HepG2 (cell line): ENCODE data around the gene CSNK2A1.

Experiments used
- BCL3 ChIP-seq: sonication (generic); formaldehyde crosslinking; IDR thresholded peaks from 2 replicates; pipeline ENCODE4 v1.5.1; 2020; ENCODE audit warnings: mild to moderate bottlenecking, missing genetic modification reagents, moderate library complexity
- CHD4 ChIP-seq: fragments of 200-600 bp; sonication (generic); IDR thresholded peaks from 2 replicates; pipeline ENCODE4 v1.7.0; 2017; ENCODE audit warnings: mild to moderate bottlenecking, low read length, borderline replicate concordance
- CTCF ChIP-seq: sonication (generic); formaldehyde crosslinking; IDR thresholded peaks from 2 replicates; pipeline ENCODE4 v1.5.0; 2020; ENCODE audit warnings: mild to moderate bottlenecking, missing genetic modification reagents, moderate library complexity
- EZH2 ChIP-seq: conservative IDR thresholded peaks from 2 replicates; pipeline ENCODE4 v1.6.1; 2012; ENCODE audit warnings: mild to moderate bottlenecking, low read depth, low read length, moderate library complexity
- MAX ChIP-seq: IDR thresholded peaks from 2 replicates; pipeline ENCODE4 v1.6.1; 2012; ENCODE audit warnings: inconsistent platforms
- RAD21 ChIP-seq: fragments of 450-650 bp; formaldehyde crosslinking; IDR thresholded peaks from 2 replicates; pipeline ENCODE4 v1.5.0; 2020; ENCODE audit warnings: mild to moderate bottlenecking
- TCF12 ChIP-seq, 2 experiments: fragments of 450-650 bp in 1 of 2; sonication (generic) in 1 of 2; formaldehyde crosslinking in 1 of 2; IDR thresholded peaks; 2 replicates each; pipeline versions ENCODE4 v1.6.1 to v1.8.0; 2017 to 2022; ENCODE audit warnings: antibody characterized with exemption in 1 of 2, mild to moderate bottlenecking in 1 of 2, missing genetic modification reagents in 1 of 2, moderate library complexity in 1 of 2
- ZBTB4 ChIP-seq: sonication (generic); formaldehyde crosslinking; IDR thresholded peaks from 2 replicates; pipeline ENCODE4 v1.4.0; 2020; ENCODE audit warnings: missing genetic modification reagents, mild to moderate bottlenecking, borderline replicate concordance
- ZNF816 ChIP-seq: sonication (generic); formaldehyde crosslinking; IDR thresholded peaks from 2 replicates; pipeline ENCODE4 v1.8.0; 2022; ENCODE audit warnings: missing genetic modification reagents, mild to moderate bottlenecking, borderline replicate concordance
- ZSCAN5A ChIP-seq: sonication (generic); formaldehyde crosslinking; IDR thresholded peaks from 2 replicates; pipeline ENCODE4 v1.8.0; 2022; ENCODE audit warnings: mild to moderate bottlenecking, missing genetic modification reagents, borderline replicate concordance

- TF ChIP-seq ZNF816 (CRISPR knock-in tag) (no peak), RAD21 (CRISPR knock-in tag) (no peak), ZBTB4 (no peak), MAX (no peak), BCL3 (no peak), CTCF (CRISPR knock-in tag) (no peak), CHD4 (no peak), EZH2 (no peak), ZSCAN5A (CRISPR knock-in tag) (no peak), TCF12 (IDR thresholded peaks at IDR 0.05) (no peak), TCF12 (CRISPR knock-in tag; IDR thresholded peaks at IDR 0.05) (no peak)
Measured at GRCh38 chr20:454951-455350, 88.6 kb downstream of the CSNK2A1 start.
